ENCODE results near the gene BMPR1A. TPM values are rescaled to one million over a fixed set of nuclear protein-coding genes. Genes with fewer than 3 reads are reported as not detected.
A peak's percentile ranks its signal among the peaks of the same experiment; 100 is the strongest.

The BMPR1A gene
- total RNA-seq, 3 donors from 2014 or later, result 49.8 to 87.2 (median 57.4) TPM

DNA sequence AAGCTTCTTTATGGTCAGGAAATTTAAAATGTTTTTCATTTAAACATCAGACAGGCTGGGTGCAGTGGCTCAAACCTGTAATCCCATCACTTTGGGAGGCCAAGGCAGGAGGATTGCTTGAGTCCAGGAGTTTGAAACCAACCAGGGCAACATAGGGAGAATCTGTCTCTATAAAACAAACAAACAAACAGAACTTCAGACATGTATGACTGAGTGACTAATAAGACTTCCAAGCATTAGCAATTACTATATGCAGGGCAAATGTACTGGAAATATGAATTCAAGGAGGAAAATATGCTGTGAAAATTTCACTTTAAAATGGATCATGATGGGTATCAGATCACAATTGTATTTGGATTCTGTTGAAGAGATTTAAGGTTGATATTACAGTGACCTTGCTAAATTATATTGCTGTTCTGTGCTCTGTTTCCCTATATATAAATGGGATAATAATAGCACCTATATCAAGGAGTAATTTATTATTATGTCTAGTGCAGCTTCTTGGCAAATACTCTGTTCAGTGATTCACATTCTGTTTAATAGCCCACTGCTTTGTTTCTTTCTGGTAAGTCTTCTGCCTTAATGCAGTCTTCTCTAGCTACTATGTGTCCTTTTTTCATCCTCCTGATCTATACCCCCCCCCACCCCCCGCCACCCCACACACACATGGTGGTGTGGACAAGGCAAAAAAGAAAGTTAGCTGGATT, 36.2 kb downstream of the BMPR1A start:
- Histone ChIP-seq H3K36me3 (no peaks in the 10 kb centered on the region), H3K4me1 (no peaks in the 10 kb centered on the region), H3K9me3 (no peaks in the 10 kb centered on the region), H3K27ac (no peak overlapping the region), H3K4me3 (no peak overlapping the region), H3K27me3 (no peaks in the 10 kb centered on the region)
- DNase-seq (ENCODE audit: low spot score in 2 of 2), result no peak
- TF ChIP-seq POLR2A (IDR thresholded peaks at IDR 0.05), result no peak
- no peak for TF ChIP-seq CTCF (IDR thresholded peaks at IDR 0.05)
- TF ChIP-seq POLR2AphosphoS5 (IDR thresholded peaks at IDR 0.05), result no peak
- intact Hi-C loops (cut with DNase I; ENCODE audit: low total_unique reads), result no loop called here

DNA sequence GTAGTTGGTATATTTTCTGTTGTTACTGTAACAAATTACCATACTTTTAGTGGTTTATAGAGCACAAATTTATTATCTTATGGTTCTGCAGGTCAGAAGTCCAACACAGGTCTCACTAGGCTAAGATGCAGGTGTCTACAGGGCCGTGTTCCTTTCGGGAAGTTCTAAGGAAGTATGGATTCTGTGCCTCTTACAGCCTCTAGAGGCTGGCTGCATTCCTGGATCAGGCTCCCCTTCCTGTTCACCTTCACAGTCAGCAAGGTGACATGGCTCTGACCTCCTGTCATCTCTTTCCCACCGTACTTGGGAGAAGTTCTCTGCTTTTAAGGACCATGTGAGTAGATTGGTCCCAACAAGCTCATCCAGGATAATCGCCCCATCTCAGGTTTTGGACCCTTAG, 37.3 kb downstream of the BMPR1A start:
- intact Hi-C loops (cut with DNase I; ENCODE audit: low total_unique reads), result no loop called here
- Histone ChIP-seq H3K27ac (no peak overlapping the region), H3K27me3 (no peaks in the 10 kb centered on the region), H3K4me3 (no peak overlapping the region), H3K36me3 (no peaks in the 10 kb centered on the region), H3K9me3 (no peaks in the 10 kb centered on the region), H3K4me1 (no peaks in the 10 kb centered on the region)
- TF ChIP-seq CTCF (IDR thresholded peaks at IDR 0.05) (no peak), POLR2A (IDR thresholded peaks at IDR 0.05) (no peak), POLR2AphosphoS5 (IDR thresholded peaks at IDR 0.05) (no peak)
- no peak for DNase-seq (ENCODE audit: low spot score in 2 of 2)

GRCh38 chr10:86795353-86795752, 38.9 kb downstream of the BMPR1A start:
- intact Hi-C loops (cut with DNase I; ENCODE audit: low total_unique reads), result no loop called here
- Histone ChIP-seq H3K36me3 (no peaks in the 10 kb centered on the region), H3K27ac (peak overlapping the region in 1 of 2 donors; percentile 42), H3K9me3 (no peaks in the 10 kb centered on the region), H3K27me3 (no peaks in the 10 kb centered on the region), H3K4me1 (no peaks in the 10 kb centered on the region), H3K4me3 (no peak overlapping the region)
- TF ChIP-seq CTCF (IDR thresholded peaks at IDR 0.05), result no peak
- TF ChIP-seq POLR2A (IDR thresholded peaks at IDR 0.05), result no peak
- TF ChIP-seq POLR2AphosphoS5 (IDR thresholded peaks at IDR 0.05), result no peak
- no peak for DNase-seq (ENCODE audit: low spot score in 2 of 2)

DNA sequence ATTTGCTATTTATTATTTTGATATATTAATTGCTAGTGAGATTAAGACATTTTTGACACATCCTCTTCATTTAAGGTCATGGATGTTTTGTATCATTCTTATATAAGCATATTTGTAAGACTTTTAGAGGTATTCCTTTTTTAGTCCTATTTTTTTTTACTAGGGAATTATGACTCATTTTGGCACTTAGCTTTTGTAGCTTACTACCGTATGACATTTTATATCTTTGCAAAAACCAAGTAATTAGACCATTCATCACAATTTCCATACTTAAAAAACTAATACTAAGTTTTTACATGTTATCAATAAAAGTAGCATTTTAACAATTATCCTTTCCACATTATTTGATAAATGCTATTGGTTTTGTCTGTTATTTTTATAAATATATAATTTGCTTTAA, 41.6 kb downstream of the BMPR1A start:
- DNase-seq (ENCODE audit: low spot score in 2 of 2), result no peak
- Histone ChIP-seq H3K27me3 (no peaks in the 10 kb centered on the region), H3K4me3 (no peak overlapping the region), H3K9me3 (no peaks in the 10 kb centered on the region), H3K36me3 (no peaks in the 10 kb centered on the region), H3K4me1 (no peaks in the 10 kb centered on the region), H3K27ac (no peak overlapping the region)
- intact Hi-C loops (cut with DNase I; ENCODE audit: low total_unique reads), result no loop called here
- no peak for TF ChIP-seq POLR2A (IDR thresholded peaks at IDR 0.05)
- TF ChIP-seq CTCF (IDR thresholded peaks at IDR 0.05), result no peak
- no peak for TF ChIP-seq POLR2AphosphoS5 (IDR thresholded peaks at IDR 0.05)

GRCh38 chr10:86798611-86799010, 42.2 kb downstream of the BMPR1A start:
- TF ChIP-seq POLR2A (IDR thresholded peaks at IDR 0.05), result no peak

More at GRCh38 chr10:86798611-86799010, 42.2 kb downstream of the BMPR1A start:
- Histone ChIP-seq H3K9me3 (no peaks in the 10 kb centered on the region), H3K27me3 (no peaks in the 10 kb centered on the region), H3K36me3 (no peaks in the 10 kb centered on the region), H3K4me3 (no peak overlapping the region), H3K27ac (no peak overlapping the region), H3K4me1 (no peaks in the 10 kb centered on the region)
- no peak for DNase-seq (ENCODE audit: low spot score in 2 of 2)
- intact Hi-C loops (cut with DNase I; ENCODE audit: low total_unique reads), result no loop called here
